Osteoblast (primary cell): ENCODE data around the gene PRKAR1B. TPM values are rescaled to one million over a fixed set of nuclear protein-coding genes. Genes with fewer than 3 reads are reported as not detected.

Source experiments
- DNase-seq: peaks from one replicate; pipeline ENCODE4 v3.0.0; 2011; ENCODE audit warnings: low spot score, mixed read lengths; ENCODE audit not compliant: insufficient read length; ENCODE audit errors: missing footprints
- H2AFZ ChIP-seq: 2 replicates; pipeline ENCODE4 v1.6.0; 2011; ENCODE audit warnings: mild to moderate bottlenecking, low read length
- H3K27ac ChIP-seq: 2 replicates; pipeline ENCODE4 v1.5.1; 2011; ENCODE audit warnings: mild to moderate bottlenecking, low read depth, low read length, moderate library complexity
- H3K27me3 ChIP-seq: 2 replicates; pipeline ENCODE4 v1.6.0; 2012; ENCODE audit warnings: mild to moderate bottlenecking, control low read depth, inconsistent platforms, low read length, moderate library complexity; ENCODE audit not compliant: insufficient read depth
- H3K36me3 ChIP-seq: 2 replicates; pipeline ENCODE4 v1.5.1; 2011; ENCODE audit warnings: mild to moderate bottlenecking, low read length, control low read depth, moderate library complexity; ENCODE audit not compliant: insufficient read depth
- H3K4me1 ChIP-seq: 2 replicates; pipeline ENCODE4 v1.5.1; 2011; ENCODE audit warnings: mild to moderate bottlenecking, low read length, control low read depth, moderate library complexity; ENCODE audit not compliant: insufficient read depth
- H3K4me2 ChIP-seq: 2 replicates; pipeline ENCODE4 v1.6.0; 2011; ENCODE audit warnings: mild to moderate bottlenecking, low read length; ENCODE audit not compliant: insufficient read depth
- H3K4me3 ChIP-seq: fragments of 200-600 bp; sonication (generic); 3 replicates; pipeline ENCODE4 v1.5.1; 2012; ENCODE audit warnings: mild to moderate bottlenecking, low read length, inconsistent platforms; ENCODE audit not compliant: insufficient read depth
- H3K79me2 ChIP-seq: 2 replicates; pipeline ENCODE4 v1.6.0; 2012; ENCODE audit warnings: mild to moderate bottlenecking, low read length, control low read depth, inconsistent platforms; ENCODE audit not compliant: insufficient read depth
- H3K9me3 ChIP-seq: 2 replicates; pipeline ENCODE4 v1.5.1; 2011; ENCODE audit warnings: low read depth, low read length, control low read depth
- H4K20me1 ChIP-seq: 2 replicates; pipeline ENCODE4 v1.6.0; 2012; ENCODE audit warnings: mild to moderate bottlenecking, low read length, control low read depth; ENCODE audit not compliant: insufficient read depth
- total RNA-seq: library from RNA; depleted of rRNA; stranded (reverse); fragments of >200 nt; gene quantifications from 2 replicates; pipeline ENCODE4 v1.2.3, GENCODE V29; 2012
- TF ChIP-seq, protein P1 (sequence below): IDR thresholded peaks from 2 replicates; pipeline ENCODE4 v1.5.1; 2011; ENCODE audit warnings: mild to moderate bottlenecking, low read depth, low read length, moderate library complexity; ENCODE audit errors: extremely low read depth

Gene PRKAR1B
- total RNA-seq, 1 donor, result 6.5 TPM

DNA sequence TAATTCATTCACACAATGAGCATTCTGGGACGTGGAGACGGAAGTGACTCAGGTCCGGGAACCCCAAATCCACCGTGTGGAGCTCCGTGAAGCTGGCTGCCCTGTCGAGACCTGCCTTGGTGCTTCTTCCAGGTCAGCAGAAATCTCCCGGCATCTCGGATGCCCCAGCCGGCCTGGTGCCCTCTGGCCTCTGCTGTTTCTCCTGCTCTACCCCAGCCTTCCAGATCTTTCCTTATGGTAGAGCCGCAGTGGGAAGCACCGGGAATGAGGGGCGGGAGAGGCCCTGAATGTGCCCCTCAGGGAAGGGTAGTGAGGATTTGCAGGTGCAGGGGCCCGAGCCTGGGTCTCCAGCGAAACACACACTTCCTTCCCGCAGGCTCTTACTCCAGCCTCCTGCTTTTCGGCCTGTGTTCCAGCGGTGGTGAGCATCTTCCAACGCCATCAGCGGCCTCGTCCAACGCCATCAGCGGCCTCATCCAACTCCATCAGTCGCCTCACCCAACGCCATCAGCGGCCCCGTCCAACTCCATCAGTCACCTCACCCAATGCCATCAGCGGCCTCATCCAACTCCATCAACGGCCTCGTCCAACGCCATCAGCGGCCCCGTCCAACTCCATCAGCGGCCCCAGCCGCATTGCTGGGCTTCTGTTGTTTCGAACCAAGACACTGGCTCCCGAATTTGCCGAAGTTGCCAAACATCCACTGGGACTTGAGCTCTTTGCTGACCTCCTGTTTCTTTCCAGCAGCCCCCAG, 150.4 kb downstream of the PRKAR1B start:
- Histone ChIP-seq H3K79me2 (no peaks in the 10 kb centered on the region), H3K27me3 (no peaks in the 10 kb centered on the region), H3K27ac (no peak overlapping the region), H3K36me3 (no peaks in the 10 kb centered on the region), H2AFZ (no peak overlapping the region), H3K4me3 (no peak overlapping the region), H3K4me2 (no peak overlapping the region), H3K9me3 (no peaks in the 10 kb centered on the region), H4K20me1 (no peaks in the 10 kb centered on the region), H3K4me1 (no peaks in the 10 kb centered on the region)
- DNase-seq, result peak; percentile 78
- TF ChIP-seq, protein P1, sequence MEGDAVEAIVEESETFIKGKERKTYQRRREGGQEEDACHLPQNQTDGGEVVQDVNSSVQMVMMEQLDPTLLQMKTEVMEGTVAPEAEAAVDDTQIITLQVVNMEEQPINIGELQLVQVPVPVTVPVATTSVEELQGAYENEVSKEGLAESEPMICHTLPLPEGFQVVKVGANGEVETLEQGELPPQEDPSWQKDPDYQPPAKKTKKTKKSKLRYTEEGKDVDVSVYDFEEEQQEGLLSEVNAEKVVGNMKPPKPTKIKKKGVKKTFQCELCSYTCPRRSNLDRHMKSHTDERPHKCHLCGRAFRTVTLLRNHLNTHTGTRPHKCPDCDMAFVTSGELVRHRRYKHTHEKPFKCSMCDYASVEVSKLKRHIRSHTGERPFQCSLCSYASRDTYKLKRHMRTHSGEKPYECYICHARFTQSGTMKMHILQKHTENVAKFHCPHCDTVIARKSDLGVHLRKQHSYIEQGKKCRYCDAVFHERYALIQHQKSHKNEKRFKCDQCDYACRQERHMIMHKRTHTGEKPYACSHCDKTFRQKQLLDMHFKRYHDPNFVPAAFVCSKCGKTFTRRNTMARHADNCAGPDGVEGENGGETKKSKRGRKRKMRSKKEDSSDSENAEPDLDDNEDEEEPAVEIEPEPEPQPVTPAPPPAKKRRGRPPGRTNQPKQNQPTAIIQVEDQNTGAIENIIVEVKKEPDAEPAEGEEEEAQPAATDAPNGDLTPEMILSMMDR, result no peak

DNA sequence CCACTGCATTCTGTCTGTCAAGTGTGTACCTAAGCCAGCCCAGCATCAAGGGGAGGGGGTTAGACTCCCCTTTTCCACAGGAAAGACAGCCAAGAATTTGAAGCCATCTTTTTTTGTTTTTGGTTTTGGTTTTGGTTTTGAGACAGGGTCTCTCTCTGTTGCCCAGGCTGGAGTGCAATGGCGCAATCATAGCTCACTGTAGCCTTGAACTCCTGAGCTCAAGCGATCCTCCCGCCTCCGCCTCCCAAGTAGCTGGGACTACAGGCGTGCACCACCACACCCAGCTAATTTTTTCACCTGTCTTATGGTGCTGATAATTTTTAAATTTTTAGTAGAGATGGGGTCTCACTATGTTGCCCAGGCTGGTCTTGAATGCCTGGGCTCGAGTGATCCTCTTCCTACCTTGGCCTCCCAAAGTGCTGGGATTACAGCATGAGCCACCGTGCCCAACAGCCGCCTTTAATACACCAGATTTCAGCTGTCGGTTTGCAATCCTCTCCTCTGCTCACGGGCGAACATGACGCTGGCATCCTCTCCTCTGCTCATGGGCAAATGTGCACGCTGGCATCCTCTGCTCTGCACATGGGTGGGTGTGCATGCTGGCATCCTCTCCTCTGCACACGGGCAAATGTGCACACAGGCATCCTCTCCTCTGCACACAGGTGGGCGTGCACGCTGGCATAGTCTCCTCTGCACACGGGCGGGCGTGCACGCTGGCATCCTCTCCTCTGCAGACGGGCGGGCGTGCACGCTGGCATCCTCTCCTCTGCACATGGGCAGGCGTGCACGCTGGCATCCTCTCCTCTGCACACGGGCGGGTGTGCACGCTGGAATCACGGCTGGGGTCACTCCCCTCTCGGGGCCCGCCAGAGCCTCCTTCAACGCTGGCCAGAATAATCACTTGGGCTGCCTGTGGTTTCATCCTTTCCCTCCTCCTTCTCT, 151.4 kb downstream of the PRKAR1B start:
- Histone ChIP-seq H4K20me1 (no peaks in the 10 kb centered on the region), H2AFZ (no peak overlapping the region), H3K4me1 (no peaks in the 10 kb centered on the region), H3K27me3 (no peaks in the 10 kb centered on the region), H3K79me2 (no peaks in the 10 kb centered on the region), H3K9me3 (no peaks in the 10 kb centered on the region), H3K36me3 (no peaks in the 10 kb centered on the region), H3K27ac (no peak overlapping the region), H3K4me3 (no peak overlapping the region), H3K4me2 (no peak overlapping the region)
- no peak for DNase-seq
- TF ChIP-seq, protein P1, result no peak

DNA sequence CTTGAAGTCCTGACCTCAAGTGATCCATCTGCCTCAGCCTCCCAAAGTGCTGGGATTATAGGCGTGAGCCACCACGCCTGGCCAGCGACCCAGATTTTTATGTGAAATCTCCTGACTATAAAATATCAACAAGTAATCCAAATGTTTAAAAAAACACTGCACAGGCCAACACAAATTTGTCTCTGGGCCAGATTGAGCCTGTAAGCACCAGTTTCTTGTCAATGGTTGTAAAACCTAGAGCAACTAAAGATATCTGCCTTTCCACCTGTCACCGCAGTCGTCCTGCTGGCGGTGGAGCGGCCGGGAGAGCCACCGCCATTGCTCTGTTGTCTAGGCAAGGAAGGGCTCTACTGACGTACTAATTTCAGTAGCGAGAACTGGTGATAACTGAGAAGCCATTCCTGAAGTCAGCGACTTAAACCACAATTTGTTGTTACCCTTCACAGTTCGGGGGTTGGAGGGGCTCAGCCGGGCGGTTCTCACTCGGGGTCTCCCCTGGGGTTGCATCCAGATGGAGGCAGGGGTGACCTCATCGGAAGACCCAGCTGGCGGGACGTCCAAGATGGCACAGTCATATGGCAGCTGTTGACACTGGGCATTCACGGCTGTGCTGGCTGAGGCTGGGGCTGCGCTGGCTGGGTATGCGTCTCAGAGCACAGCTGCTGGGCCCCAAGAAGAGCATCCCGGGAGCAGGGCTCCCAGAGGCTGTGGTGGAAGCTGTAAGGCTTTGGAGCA, 152.3 kb downstream of the PRKAR1B start:
- no peak overlapping the region for H3K4me2 ChIP-seq
- H2AFZ ChIP-seq, result no peak overlapping the region
- TF ChIP-seq, protein P1, result no peak
- H3K4me3 ChIP-seq, result no peak overlapping the region
- H4K20me1 ChIP-seq, result no peaks in the 10 kb centered on the region
- no peaks in the 10 kb centered on the region for H3K4me1 ChIP-seq
- no peaks in the 10 kb centered on the region for H3K9me3 ChIP-seq
- DNase-seq, result no peak
- H3K79me2 ChIP-seq, result no peaks in the 10 kb centered on the region
- H3K27me3 ChIP-seq, result no peaks in the 10 kb centered on the region
- H3K27ac ChIP-seq, result no peak overlapping the region
- no peaks in the 10 kb centered on the region for H3K36me3 ChIP-seq
